Naive thymus-derived CD4-positive, alpha-beta T cell (primary cell): ENCODE results near the gene RIPOR3. TPM values are rescaled to one million over a fixed set of nuclear protein-coding genes. Genes with fewer than 3 reads are reported as not detected.

Experiments used
- ATAC-seq: fragments of 150-1000 bp; cut with Tn5 transposase; 2 replicates; pipeline ENCODE4 v1.10.0; 2021; ENCODE audit warnings: mild to moderate bottlenecking, moderate library complexity
- CTCF ChIA-PET: fragments of 350-600 bp; sonication (Branson Sonifier 250); formaldehyde crosslinking; loops from one replicate; lab custom pipeline; 2021; ENCODE audit warnings: antibody characterized with exemption; lab: Charles Lee
- POLR2A ChIA-PET: fragments of 350-600 bp; sonication (Branson Sonifier 250); formaldehyde crosslinking; loops from one replicate; lab custom pipeline; 2021; ENCODE audit warnings: antibody characterized with exemption, inconsistent platforms; lab: Charles Lee
- DNase-seq, 9 donors: peaks; one replicate each; pipeline versions ENCODE4 v3.0.0 to v3.0.0-alpha.2; 2020 to 2022; ENCODE audit warnings: mixed read lengths in 1 of 9
- H3K27ac ChIP-seq: one replicate; pipeline ENCODE4 v1.7.0; 2013; ENCODE audit warnings: mild to moderate bottlenecking, low read depth, low read length, moderate library complexity
- H3K27me3 ChIP-seq, 2 donors: one replicate each; pipeline ENCODE4 v1.7.0; 2013; ENCODE audit warnings: low read length in 2 of 2, mild to moderate bottlenecking in 2 of 2, moderate library complexity in 2 of 2; ENCODE audit not compliant: control insufficient read depth in 2 of 2, insufficient read depth in 2 of 2
- H3K36me3 ChIP-seq, 3 experiments: 1 replicate in 2 of 3; 2 replicates in 1 of 3; pipeline ENCODE4 v1.7.0; 2013; ENCODE audit warnings: low read length in 3 of 3, mild to moderate bottlenecking in 3 of 3, moderate library complexity in 1 of 3; ENCODE audit not compliant: insufficient read depth in 3 of 3, control insufficient read depth in 2 of 3
- H3K4me1 ChIP-seq, 2 donors: one replicate each; pipeline ENCODE4 v1.7.0; 2013; ENCODE audit warnings: low read length in 2 of 2, mild to moderate bottlenecking in 2 of 2, moderate library complexity in 1 of 2; ENCODE audit not compliant: control insufficient read depth in 2 of 2, insufficient read depth in 2 of 2
- H3K4me3 ChIP-seq: 2 replicates; pipeline ENCODE4 v1.7.0; 2013; ENCODE audit warnings: mild to moderate bottlenecking, low read length
- H3K9me3 ChIP-seq, 3 experiments: 1 replicate in 2 of 3; 2 replicates in 1 of 3; pipeline ENCODE4 v1.7.0; 2013; ENCODE audit warnings: low read length in 3 of 3; ENCODE audit not compliant: control insufficient read depth in 2 of 3
- H3K27ac Mint-ChIP-seq, 9 donors: one replicate each; pipeline ENCODE4 v1.8.0; 2020 to 2022; ENCODE audit warnings: mixed read lengths in 9 of 9, mild to moderate bottlenecking in 8 of 9, moderate library complexity in 5 of 9, inconsistent platforms in 2 of 9
- H3K27me3 Mint-ChIP-seq, 5 donors: one replicate each; pipeline ENCODE4 v1.8.0; 2021 to 2022; ENCODE audit warnings: mixed read lengths in 5 of 5, mild to moderate bottlenecking in 1 of 5
- H3K36me3 Mint-ChIP-seq, 5 donors: one replicate each; pipeline ENCODE4 v1.8.0; 2020 to 2022; ENCODE audit warnings: mixed read lengths in 5 of 5, mild to moderate bottlenecking in 3 of 5, inconsistent platforms in 1 of 5
- H3K4me1 Mint-ChIP-seq, 7 donors: one replicate each; pipeline ENCODE4 v1.8.0; 2020 to 2022; ENCODE audit warnings: mixed read lengths in 7 of 7, mild to moderate bottlenecking in 3 of 7, inconsistent platforms in 1 of 7
- H3K4me3 Mint-ChIP-seq, 10 donors: one replicate each; pipeline ENCODE4 v1.8.0; 2020 to 2022; ENCODE audit warnings: mild to moderate bottlenecking in 10 of 10, mixed read lengths in 10 of 10, moderate library complexity in 6 of 10, inconsistent platforms in 2 of 10
- H3K9me3 Mint-ChIP-seq, 11 donors: one replicate each; pipeline ENCODE4 v1.8.0; 2020 to 2022; ENCODE audit warnings: mixed read lengths in 11 of 11, mild to moderate bottlenecking in 4 of 11, inconsistent platforms in 1 of 11, moderate library complexity in 1 of 11
- intact Hi-C, 2 donors: fragments of 100-400 bp; cut with micrococcal nuclease; formaldehyde crosslinking; loops; one replicate each; pipeline ENCODE4 v1.15.1; 2023
- polyA plus RNA-seq, 2 donors: library from polyadenylated mRNA; unstranded; fragments of 300-500 nt; fragmentation: Illumina TruSeq; gene quantifications; one replicate each; pipeline ENCODE4 v1.2.3, GENCODE V29; 2021
- total RNA-seq, 6 experiments: library from RNA in 5 of 6; stranded (reverse) in 5 of 6; gene quantifications; 1 replicate in 5 of 6; 2 replicates in 1 of 6; pipeline ENCODE4 v1.2.3 and lab custom pipeline; 2021 to 2026

RIPOR3 gene
- total and polyA plus RNA-seq, 7 experiments from 2014 or later: 0.27 to 1.7 (median 0.80) TPM; not detected in 3

- Mint-ChIP-seq H3K4me1 (peaks cover 12 to 40% (median 31%) of the 10 kb centered on the region in 7 donors), H3K36me3 (peaks cover 9 to 50% (median 30%) of the 10 kb centered on the region in 5 donors), H3K4me3 (no peak overlapping the region), H3K27me3 (no peaks in the 10 kb centered on the region), H3K9me3 (no peaks in the 10 kb centered on the region), H3K27ac (peak overlapping the region in 8 of 9 donors; percentile 12 to 77 (median 56))
- Histone ChIP-seq H3K4me3 (no peak overlapping the region), H3K27ac (no peak overlapping the region), H3K27me3 (no peaks in the 10 kb centered on the region), H3K36me3 (peaks cover 31 to 79% (median 32%) of the 10 kb centered on the region in 3 experiments), H3K4me1 (peaks cover 0 to 1% of the 10 kb centered on the region in 2 donors), H3K9me3 (no peaks in the 10 kb centered on the region)
- DNase-seq (peak; percentile 34 to 67 (median 58)), ATAC-seq (peak; percentile 92)
- ChIA-PET CTCF (interaction anchor here (0.6 to 7.1 kb wide), 13 partner anchors 9 to 455 kb away, joined by 3 to 67 read pairs (median 3); no protein-coding TSS in a partner anchor), POLR2A (interaction anchor here (0.6 to 8.4 kb wide), 4 partner anchors 61 to 703 kb away, joined by 3 to 45 read pairs (median 5); partner anchors contain the start of gene PTPN1)
- intact Hi-C loops: loop anchor here (1.0 kb wide), 3 partner anchors 72 to 390 kb away; no protein-coding TSS in a partner anchor
Measured at GRCh38 chr20:50575865-50576720, 115.2 kb downstream of the RIPOR3 start.

DNA sequence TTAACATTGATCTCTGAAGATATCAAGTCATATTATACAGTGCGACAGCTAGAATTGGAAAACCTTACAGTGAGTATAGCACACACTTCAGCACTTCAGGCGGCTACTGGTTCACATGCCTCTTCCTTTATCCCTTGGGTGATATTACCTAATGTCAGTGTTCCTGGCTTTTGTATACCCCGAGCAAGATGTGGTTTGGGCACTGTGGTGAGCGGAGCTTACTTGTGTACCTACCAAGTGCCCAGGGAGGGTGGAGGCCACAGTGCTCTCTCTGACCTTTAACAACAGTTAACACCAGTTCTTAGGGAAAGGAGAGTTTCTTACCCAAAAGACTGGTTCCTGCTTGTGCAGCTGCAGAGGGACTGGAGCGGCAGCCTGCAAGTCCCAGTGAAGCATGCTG lies 116.8 kb downstream of the RIPOR3 start:
- DNase-seq (no peak), ATAC-seq (no peak)
- Histone ChIP-seq H3K4me3 (no peak overlapping the region), H3K4me1 (peaks cover 7 to 15% of the 10 kb centered on the region in 2 donors), H3K27me3 (no peaks in the 10 kb centered on the region), H3K9me3 (no peaks in the 10 kb centered on the region), H3K36me3 (peaks cover 20 to 64% (median 27%) of the 10 kb centered on the region in 3 experiments), H3K27ac (no peak overlapping the region)
- Mint-ChIP-seq H3K4me3 (no peak overlapping the region), H3K27me3 (no peaks in the 10 kb centered on the region), H3K36me3 (peaks cover 4 to 39% (median 24%) of the 10 kb centered on the region in 5 donors), H3K27ac (peak overlapping the region; percentile 25 to 78 (median 58)), H3K4me1 (peaks cover 13 to 50% (median 43%) of the 10 kb centered on the region in 7 donors), H3K9me3 (no peaks in the 10 kb centered on the region)
- intact Hi-C loops: no loop called here
- ChIA-PET POLR2A (interaction anchor here (1.7 to 8.4 kb wide), 2 partner anchors 58 to 63 kb away, joined by 4 to 45 read pairs; partner anchors contain the start of gene PTPN1), CTCF (interaction anchor here (0.6 to 7.1 kb wide), 11 partner anchors 11 to 453 kb away, joined by 3 to 67 read pairs (median 5); no protein-coding TSS in a partner anchor)

DNA sequence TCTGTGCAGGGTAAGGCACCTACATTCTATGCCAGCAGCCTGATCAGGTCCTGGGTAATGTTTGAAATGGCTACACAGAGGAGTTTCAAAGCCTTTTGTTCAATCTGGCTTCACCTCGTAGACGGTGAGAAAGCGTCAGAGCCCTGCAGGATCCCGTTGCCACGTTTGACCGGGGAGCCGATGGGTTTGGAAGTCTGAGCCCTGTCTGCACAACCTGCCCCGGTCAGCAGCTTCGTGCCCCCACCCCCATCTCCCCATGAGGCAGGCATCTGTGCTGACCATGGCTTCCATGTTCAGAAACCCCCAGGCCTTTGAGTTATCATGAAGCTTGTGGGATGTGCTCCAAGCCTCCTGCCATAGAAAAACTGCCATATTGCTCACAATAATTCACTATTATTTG lies 117.2 kb downstream of the RIPOR3 start:
- Histone ChIP-seq H3K27ac (no peak overlapping the region), H3K9me3 (no peaks in the 10 kb centered on the region), H3K27me3 (no peaks in the 10 kb centered on the region), H3K36me3 (peaks cover 18 to 60% (median 22%) of the 10 kb centered on the region in 3 experiments), H3K4me3 (no peak overlapping the region), H3K4me1 (peaks cover 7 to 18% of the 10 kb centered on the region in 2 donors)
- Mint-ChIP-seq H3K4me3 (no peak overlapping the region), H3K4me1 (peaks cover 18 to 55% (median 47%) of the 10 kb centered on the region in 7 donors), H3K27me3 (no peaks in the 10 kb centered on the region), H3K36me3 (peaks cover 5 to 40% (median 22%) of the 10 kb centered on the region in 5 donors), H3K27ac (peak overlapping the region in 5 of 9 donors; percentile 25 to 78 (median 32)), H3K9me3 (no peaks in the 10 kb centered on the region)
- intact Hi-C loops: no loop called here
- CTCF ChIA-PET: interaction anchor here (0.8 to 7.1 kb wide), 8 partner anchors 11 to 177 kb away, joined by 3 to 67 read pairs (median 7); no protein-coding TSS in a partner anchor
- POLR2A ChIA-PET: interaction anchor here (1.7 to 8.4 kb wide), 2 partner anchors 57 to 62 kb away, joined by 4 to 45 read pairs; partner anchors contain the start of gene PTPN1
- ATAC-seq (no peak), DNase-seq (no peak)

GRCh38 chr20:50572938-50573777 lies 118.2 kb downstream of the RIPOR3 start:
- H3K4me1 ChIP-seq: peaks cover 7 to 19% of the 10 kb centered on the region in 2 donors
- intact Hi-C loops: no loop called here
- ChIA-PET POLR2A (interaction anchor here (1.5 to 8.4 kb wide), 2 partner anchors 61 to 74 kb away, joined by 4 to 45 read pairs; partner anchors contain the start of gene PTPN1), CTCF (interaction anchor here (0.8 to 7.1 kb wide), 9 partner anchors 12 to 342 kb away, joined by 3 to 67 read pairs (median 7); no protein-coding TSS in a partner anchor)
- no peak for ATAC-seq
- no peak for DNase-seq
- H3K27me3 ChIP-seq: no peaks in the 10 kb centered on the region
- Mint-ChIP-seq H3K27me3 (no peaks in the 10 kb centered on the region), H3K4me3 (no peak overlapping the region), H3K36me3 (peaks cover 3 to 45% (median 25%) of the 10 kb centered on the region in 5 donors), H3K27ac (peak overlapping the region in 8 of 9 donors; percentile 15 to 80 (median 57)), H3K9me3 (no peaks in the 10 kb centered on the region), H3K4me1 (peaks cover 27 to 64% (median 57%) of the 10 kb centered on the region in 7 donors)
- no peak overlapping the region for H3K4me3 ChIP-seq
- no peaks in the 10 kb centered on the region for H3K9me3 ChIP-seq
- peaks cover 14 to 60% (median 16%) of the 10 kb centered on the region in 3 experiments for H3K36me3 ChIP-seq
- peak overlapping the region; percentile 2 for H3K27ac ChIP-seq

DNA sequence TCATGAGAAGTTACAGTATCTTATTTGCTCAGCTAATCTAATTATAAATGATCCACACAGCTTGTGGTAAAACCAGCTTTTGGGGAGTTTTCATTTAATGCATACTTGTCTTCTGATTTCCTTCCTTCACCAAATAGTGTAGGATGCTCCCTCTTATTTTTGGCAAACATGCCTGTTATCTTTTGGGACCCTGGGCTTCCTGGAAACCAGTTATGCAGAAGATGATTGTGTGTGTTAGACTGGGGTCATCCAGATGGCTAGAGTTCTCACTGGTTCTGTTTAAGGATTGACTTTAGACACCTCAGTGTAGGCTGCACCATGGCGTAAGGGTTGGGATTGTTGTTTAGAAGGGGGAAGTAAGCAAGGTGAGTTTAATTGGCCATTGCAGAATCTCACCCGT lies 119.9 kb downstream of the RIPOR3 start:
- ChIA-PET CTCF (interaction anchor here (7.1 kb wide), 1 partner anchor 68 kb away, joined by 67 read pairs; no protein-coding TSS in a partner anchor), POLR2A (interaction anchor here (8.4 kb wide), 1 partner anchor 60 kb away, joined by 45 read pairs; the partner anchor contains the start of gene PTPN1)
- H3K9me3 ChIP-seq: no peaks in the 10 kb centered on the region
- peak overlapping the region in 1 of 10 donors; percentile 24 for H3K4me3 Mint-ChIP-seq
- DNase-seq: no peak
- peaks cover 7 to 19% of the 10 kb centered on the region in 2 donors for H3K4me1 ChIP-seq
- peaks cover 11 to 61% (median 13%) of the 10 kb centered on the region in 3 experiments for H3K36me3 ChIP-seq
- no peak for ATAC-seq
- H3K4me1 Mint-ChIP-seq: peaks cover 39 to 76% (median 71%) of the 10 kb centered on the region in 7 donors
- H3K27me3 Mint-ChIP-seq: no peaks in the 10 kb centered on the region
- intact Hi-C loops: loop anchor here (2.0 kb wide), 2 partner anchors 61 to 385 kb away; partner anchors contain the start of gene PTPN1 (in 1 of the 2)
- H3K9me3 Mint-ChIP-seq: no peaks in the 10 kb centered on the region
- no peaks in the 10 kb centered on the region for H3K27me3 ChIP-seq
- H3K27ac Mint-ChIP-seq: peak overlapping the region in 4 of 9 donors; percentile 2 to 91 (median 49)
- H3K36me3 Mint-ChIP-seq: peaks cover 8 to 49% (median 24%) of the 10 kb centered on the region in 5 donors
- H3K4me3 ChIP-seq: no peak overlapping the region
- no peak overlapping the region for H3K27ac ChIP-seq
